Measurements from ENCODE around the gene ADAMTS1. TPM values are rescaled to one million over a fixed set of nuclear protein-coding genes. Genes with fewer than 3 reads are reported as not detected.
"Not testable (repeated sequence)": the region's sequence is repeated elsewhere in the genome, so short reads cannot be mapped to it uniquely, and the experiment has no call there.

The ADAMTS1 gene
- total and polyA plus RNA-seq, 2 of the 13 experiments (the other 11 are each of a cell fraction or from before 2014, with no cell fraction given) = 0.02 to 0.11 TPM

GRCh38 chr21:26854695-26855094, 9.5 kb upstream of the ADAMTS1 start:
- H3K9me3 ChIP-seq (ENCODE audit: low read length); H3K4me1 ChIP-seq (ENCODE audit: insufficient read depth, low read length); H3K9ac ChIP-seq (ENCODE audit: insufficient read depth, low read depth, low read length); FAIRE-seq; H3K27ac ChIP-seq (ENCODE audit: extremely low read length, insufficient read depth, low read length); DNase-seq (ENCODE audit: low spot score); BruUV-seq (replicated peaks); ATAC-seq; H3K4me2 ChIP-seq (ENCODE audit: low read depth, low read length); CTCF ChIA-PET (ENCODE audit: low intra/inter-chr PET ratio, low total read pairs); POLR2A ChIA-PET; H3K79me2 ChIP-seq (ENCODE audit: insufficient read depth, low read length); in situ Hi-C loops (cut with HindIII; ENCODE audit: extremely low pct_ligation_motif_present, low pct_unique_long_range_greater_than_20kb); H3K27me3 ChIP-seq (ENCODE audit: control insufficient read depth in 1 of 2, insufficient read depth in 2 of 2, low read length in 2 of 2); H2AFZ ChIP-seq (ENCODE audit: low read length); H3K36me3 ChIP-seq (replicated peaks in 1 of 2; ENCODE audit: control insufficient read depth in 1 of 2, insufficient read depth in 2 of 2, low read length in 2 of 2); H3K4me3 ChIP-seq (replicated peaks in 1 of 3; ENCODE audit: insufficient read depth in 1 of 3, low read depth in 2 of 3, low read length in 3 of 3); H4K20me1 ChIP-seq (ENCODE audit: insufficient read depth, low read length): not testable (repeated sequence)
- 44% methylated on average over 14 of the region's 14 CpGs for WGBS (ENCODE audit: low lambda C conversion rate)
- intact Hi-C loops (cut with micrococcal nuclease; ENCODE audit: unreplicated experiment) = loop anchor here (5.0 kb wide), 1 partner anchor 1663 kb away; no protein-coding TSS in a partner anchor

GRCh38 chr21:26852423-26852822, 7.2 kb upstream of the ADAMTS1 start:
- no peak overlapping the region for H3K4me2 ChIP-seq (ENCODE audit: low read depth, low read length)
- WGBS (ENCODE audit: low lambda C conversion rate) = 61% methylated on average over 3 of the region's 3 CpGs
- H3K9ac ChIP-seq (ENCODE audit: insufficient read depth, low read depth, low read length) = no peak overlapping the region
- DNase-seq (ENCODE audit: low spot score) (no peak), FAIRE-seq (no peak), ATAC-seq (no peak)
- no peaks in the 10 kb centered on the region for H3K4me1 ChIP-seq (ENCODE audit: insufficient read depth, low read length)
- H3K27me3 ChIP-seq (ENCODE audit: control insufficient read depth in 1 of 2, insufficient read depth in 2 of 2, low read length in 2 of 2) = peaks cover 0 to 2% of the 10 kb centered on the region in 2 experiments; a peak in 1 of 5 replicates
- no peak overlapping the region for H2AFZ ChIP-seq (ENCODE audit: low read length)
- no peak overlapping the region for H3K27ac ChIP-seq (ENCODE audit: extremely low read length, insufficient read depth, low read length)
- POLR2A ChIA-PET = no interaction called here
- CTCF ChIA-PET (ENCODE audit: low intra/inter-chr PET ratio, low total read pairs) = no interaction called here
- no peaks in the 10 kb centered on the region for H3K36me3 ChIP-seq (replicated peaks in 1 of 2; ENCODE audit: control insufficient read depth in 1 of 2, insufficient read depth in 2 of 2, low read length in 2 of 2)
- BruUV-seq (replicated peaks) = no TSS peak
- H4K20me1 ChIP-seq (ENCODE audit: insufficient read depth, low read length) = no peaks in the 10 kb centered on the region
- intact Hi-C loops (cut with micrococcal nuclease; ENCODE audit: unreplicated experiment) = loop anchor here (5.0 kb wide), 1 partner anchor 1665 kb away; no protein-coding TSS in a partner anchor
- H3K9me3 ChIP-seq (ENCODE audit: low read length) = no peaks in the 10 kb centered on the region
- H3K79me2 ChIP-seq (ENCODE audit: insufficient read depth, low read length) = no peaks in the 10 kb centered on the region
- H3K4me3 ChIP-seq (replicated peaks in 1 of 3; ENCODE audit: insufficient read depth in 1 of 3, low read depth in 2 of 3, low read length in 3 of 3) = no peak overlapping the region
- in situ Hi-C loops (cut with HindIII; ENCODE audit: extremely low pct_ligation_motif_present, low pct_unique_long_range_greater_than_20kb) = no loop called here
- TF ChIP-seq ZNF776 (CRISPR knock-in tag; IDR thresholded peaks at IDR 0.05) (no peak), REL (CRISPR knock-in tag; conservative IDR thresholded peaks at IDR 0.05) (no peak), ETV5 (CRISPR knock-in tag; IDR thresholded peaks at IDR 0.05; ENCODE audit: borderline replicate concordance) (no peak), KLF6 (CRISPR knock-in tag; IDR thresholded peaks at IDR 0.05) (no peak), SOX6 (IDR thresholded peaks at IDR 0.05) (no peak), SOX6 (CRISPR knock-in tag; IDR thresholded peaks at IDR 0.05) (no peak), NCOA2 (CRISPR knock-in tag; IDR thresholded peaks at IDR 0.05) (no peak), GRHL1 (CRISPR knock-in tag; conservative IDR thresholded peaks at IDR 0.05) (no peak), TEAD3 (CRISPR knock-in tag; optimal IDR thresholded peaks at IDR 0.05; ENCODE audit: borderline replicate concordance) (no peak), XRCC5 (optimal IDR thresholded peaks at IDR 0.05; ENCODE audit: low read length) (no peak), ZFP36L1 (CRISPR knock-in tag; IDR thresholded peaks at IDR 0.05) (no peak), PITX1 (CRISPR knock-in tag; IDR thresholded peaks at IDR 0.05) (no peak), TARDBP (CRISPR knock-in tag; IDR thresholded peaks at IDR 0.05) (no peak), ZBTB21 (CRISPR knock-in tag; IDR thresholded peaks at IDR 0.05) (no peak), SUZ12 (IDR thresholded peaks at IDR 0.05; ENCODE audit: low read depth, low read length) (no peak)
- TF ChIP-seq, protein P1, sequence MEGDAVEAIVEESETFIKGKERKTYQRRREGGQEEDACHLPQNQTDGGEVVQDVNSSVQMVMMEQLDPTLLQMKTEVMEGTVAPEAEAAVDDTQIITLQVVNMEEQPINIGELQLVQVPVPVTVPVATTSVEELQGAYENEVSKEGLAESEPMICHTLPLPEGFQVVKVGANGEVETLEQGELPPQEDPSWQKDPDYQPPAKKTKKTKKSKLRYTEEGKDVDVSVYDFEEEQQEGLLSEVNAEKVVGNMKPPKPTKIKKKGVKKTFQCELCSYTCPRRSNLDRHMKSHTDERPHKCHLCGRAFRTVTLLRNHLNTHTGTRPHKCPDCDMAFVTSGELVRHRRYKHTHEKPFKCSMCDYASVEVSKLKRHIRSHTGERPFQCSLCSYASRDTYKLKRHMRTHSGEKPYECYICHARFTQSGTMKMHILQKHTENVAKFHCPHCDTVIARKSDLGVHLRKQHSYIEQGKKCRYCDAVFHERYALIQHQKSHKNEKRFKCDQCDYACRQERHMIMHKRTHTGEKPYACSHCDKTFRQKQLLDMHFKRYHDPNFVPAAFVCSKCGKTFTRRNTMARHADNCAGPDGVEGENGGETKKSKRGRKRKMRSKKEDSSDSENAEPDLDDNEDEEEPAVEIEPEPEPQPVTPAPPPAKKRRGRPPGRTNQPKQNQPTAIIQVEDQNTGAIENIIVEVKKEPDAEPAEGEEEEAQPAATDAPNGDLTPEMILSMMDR (CRISPR knock-in tag; IDR thresholded peaks at IDR 0.05) = no peak
- TF ChIP-seq, protein P2, sequence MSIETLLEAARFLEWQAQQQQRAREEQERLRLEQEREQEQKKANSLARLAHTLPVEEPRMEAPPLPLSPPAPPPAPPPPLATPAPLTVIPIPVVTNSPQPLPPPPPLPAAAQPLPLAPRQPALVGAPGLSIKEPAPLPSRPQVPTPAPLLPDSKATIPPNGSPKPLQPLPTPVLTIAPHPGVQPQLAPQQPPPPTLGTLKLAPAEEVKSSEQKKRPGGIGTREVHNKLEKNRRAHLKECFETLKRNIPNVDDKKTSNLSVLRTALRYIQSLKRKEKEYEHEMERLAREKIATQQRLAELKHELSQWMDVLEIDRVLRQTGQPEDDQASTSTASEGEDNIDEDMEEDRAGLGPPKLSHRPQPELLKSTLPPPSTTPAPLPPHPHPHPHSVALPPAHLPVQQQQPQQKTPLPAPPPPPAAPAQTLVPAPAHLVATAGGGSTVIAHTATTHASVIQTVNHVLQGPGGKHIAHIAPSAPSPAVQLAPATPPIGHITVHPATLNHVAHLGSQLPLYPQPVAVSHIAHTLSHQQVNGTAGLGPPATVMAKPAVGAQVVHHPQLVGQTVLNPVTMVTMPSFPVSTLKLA (IDR thresholded peaks at IDR 0.05) = no peak

Measured in HepG2 (cell line).